Breast epithelium (tissue), 3 donors: ENCODE data around the gene GJA10.

ENCODE experiments used
- POLR2A ChIP-seq: fragments of 450-650 bp; IDR thresholded peaks from one replicate; pipeline ENCODE4 v1.6.1; 2016; ENCODE audit warnings: antibody characterized with exemption, mild to moderate bottlenecking, moderate library complexity
- TF ChIP-seq, protein P1 (sequence below), 3 donors: fragments of 450-650 bp; IDR thresholded peaks; one replicate each; pipeline ENCODE4 v1.5.1; 2016 to 2017; ENCODE audit warnings: antibody characterized with exemption in 3 of 3, mild to moderate bottlenecking in 3 of 3, moderate library complexity in 3 of 3

DNA sequence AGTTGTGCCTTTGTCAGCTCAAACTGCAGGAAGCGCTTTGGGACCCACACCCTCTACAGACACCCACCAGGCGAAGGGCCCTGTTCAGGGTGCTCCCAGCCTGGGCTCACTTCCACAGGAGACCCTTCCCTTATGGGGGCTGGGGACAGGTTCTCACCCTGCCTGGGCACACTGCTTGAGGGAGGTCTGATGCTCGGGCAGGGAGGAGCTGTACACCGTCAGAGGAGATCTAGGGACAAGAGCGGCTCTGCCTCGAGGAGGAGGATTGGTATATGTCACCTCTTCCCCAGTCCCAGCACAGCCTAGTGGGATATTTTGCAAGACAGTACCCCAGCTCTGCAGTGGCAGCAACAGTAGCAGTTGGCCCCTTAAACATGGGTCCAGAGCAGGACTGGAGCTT lies 26.9 kb downstream of the GJA10 start:
- no peak for TF ChIP-seq POLR2A
- TF ChIP-seq, protein P1, sequence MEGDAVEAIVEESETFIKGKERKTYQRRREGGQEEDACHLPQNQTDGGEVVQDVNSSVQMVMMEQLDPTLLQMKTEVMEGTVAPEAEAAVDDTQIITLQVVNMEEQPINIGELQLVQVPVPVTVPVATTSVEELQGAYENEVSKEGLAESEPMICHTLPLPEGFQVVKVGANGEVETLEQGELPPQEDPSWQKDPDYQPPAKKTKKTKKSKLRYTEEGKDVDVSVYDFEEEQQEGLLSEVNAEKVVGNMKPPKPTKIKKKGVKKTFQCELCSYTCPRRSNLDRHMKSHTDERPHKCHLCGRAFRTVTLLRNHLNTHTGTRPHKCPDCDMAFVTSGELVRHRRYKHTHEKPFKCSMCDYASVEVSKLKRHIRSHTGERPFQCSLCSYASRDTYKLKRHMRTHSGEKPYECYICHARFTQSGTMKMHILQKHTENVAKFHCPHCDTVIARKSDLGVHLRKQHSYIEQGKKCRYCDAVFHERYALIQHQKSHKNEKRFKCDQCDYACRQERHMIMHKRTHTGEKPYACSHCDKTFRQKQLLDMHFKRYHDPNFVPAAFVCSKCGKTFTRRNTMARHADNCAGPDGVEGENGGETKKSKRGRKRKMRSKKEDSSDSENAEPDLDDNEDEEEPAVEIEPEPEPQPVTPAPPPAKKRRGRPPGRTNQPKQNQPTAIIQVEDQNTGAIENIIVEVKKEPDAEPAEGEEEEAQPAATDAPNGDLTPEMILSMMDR (IDR thresholded peaks at IDR 0.05) = no peak
